GM21786 (cell line): ENCODE data around the gene VPS37C.
"Not testable (repeated sequence)": the region's sequence is repeated elsewhere in the genome, so short reads cannot be mapped to it uniquely, and the experiment has no call there.

Experiments used
- ATAC-seq: cut with Tn5 transposase; IDR thresholded peaks from one replicate; pipeline ENCODE4 v1.9.1; 2021; ENCODE audit not compliant: unreplicated experiment

The VPS37C gene

GRCh38 chr11:61161190-61162091 is at the start of gene VPS37C:
Gene VPS37C, minus strand, starts transcription at chr11:61161426. Its CDS starts 22,597 bp downstream, at chr11:61138829.
- peak; percentile 71 for ATAC-seq

GRCh38 chr11:61210629-61211028 is 49.4 kb upstream of the VPS37C start:
- not testable (repeated sequence) for ATAC-seq

GRCh38 chr11:61207636-61208310 is 46.5 kb upstream of the VPS37C start:
- ATAC-seq: not testable (repeated sequence)

- ATAC-seq: not testable (repeated sequence)
Measured at GRCh38 chr11:61204502-61205059, 43.4 kb upstream of the VPS37C start.

GRCh38 chr11:61203873-61204272 is 42.6 kb upstream of the VPS37C start:
- ATAC-seq: not testable (repeated sequence)

- ATAC-seq: not testable (repeated sequence)
Measured at GRCh38 chr11:61202950-61203746, 41.9 kb upstream of the VPS37C start, which contains the start of gene PGA3. Gene PGA3, plus strand, starts transcription at chr11:61203515. Its CDS starts 50 bp downstream, at chr11:61203565.

GRCh38 chr11:61201476-61201875 is 40.2 kb upstream of the VPS37C start:
- ATAC-seq: no peak

GRCh38 chr11:61198948-61199523 is 37.8 kb upstream of the VPS37C start:
- no peak for ATAC-seq

GRCh38 chr11:61198361-61198760 is 37.1 kb upstream of the VPS37C start:
- ATAC-seq: no peak

- no peak for ATAC-seq
Measured at GRCh38 chr11:61195719-61196118, 34.5 kb upstream of the VPS37C start.

GRCh38 chr11:61194981-61195695 is 33.9 kb upstream of the VPS37C start:
- ATAC-seq: no peak

- no peak for ATAC-seq
Measured at GRCh38 chr11:61194169-61194671, 33.0 kb upstream of the VPS37C start.

- no peak for ATAC-seq
Measured at GRCh38 chr11:61193596-61193995, 32.4 kb upstream of the VPS37C start.

- no peak for ATAC-seq
Measured at GRCh38 chr11:61189933-61190332, 28.7 kb upstream of the VPS37C start.

- no peak for ATAC-seq
Measured at GRCh38 chr11:61187505-61188130, 26.4 kb upstream of the VPS37C start.

- no peak for ATAC-seq
Measured at GRCh38 chr11:61186504-61186903, 25.3 kb upstream of the VPS37C start.

- ATAC-seq: no peak
Measured at GRCh38 chr11:61183645-61184044, 22.4 kb upstream of the VPS37C start.

GRCh38 chr11:61181489-61181888 is 20.3 kb upstream of the VPS37C start:
- ATAC-seq: no peak

- not testable (repeated sequence) for ATAC-seq
Measured at GRCh38 chr11:61180205-61180604, 19.0 kb upstream of the VPS37C start.
